ENCODE results near the gene YAF2.

The YAF2 gene, protein sequence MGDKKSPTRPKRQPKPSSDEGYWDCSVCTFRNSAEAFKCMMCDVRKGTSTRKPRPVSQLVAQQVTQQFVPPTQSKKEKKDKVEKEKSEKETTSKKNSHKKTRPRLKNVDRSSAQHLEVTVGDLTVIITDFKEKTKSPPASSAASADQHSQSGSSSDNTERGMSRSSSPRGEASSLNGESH

DNA sequence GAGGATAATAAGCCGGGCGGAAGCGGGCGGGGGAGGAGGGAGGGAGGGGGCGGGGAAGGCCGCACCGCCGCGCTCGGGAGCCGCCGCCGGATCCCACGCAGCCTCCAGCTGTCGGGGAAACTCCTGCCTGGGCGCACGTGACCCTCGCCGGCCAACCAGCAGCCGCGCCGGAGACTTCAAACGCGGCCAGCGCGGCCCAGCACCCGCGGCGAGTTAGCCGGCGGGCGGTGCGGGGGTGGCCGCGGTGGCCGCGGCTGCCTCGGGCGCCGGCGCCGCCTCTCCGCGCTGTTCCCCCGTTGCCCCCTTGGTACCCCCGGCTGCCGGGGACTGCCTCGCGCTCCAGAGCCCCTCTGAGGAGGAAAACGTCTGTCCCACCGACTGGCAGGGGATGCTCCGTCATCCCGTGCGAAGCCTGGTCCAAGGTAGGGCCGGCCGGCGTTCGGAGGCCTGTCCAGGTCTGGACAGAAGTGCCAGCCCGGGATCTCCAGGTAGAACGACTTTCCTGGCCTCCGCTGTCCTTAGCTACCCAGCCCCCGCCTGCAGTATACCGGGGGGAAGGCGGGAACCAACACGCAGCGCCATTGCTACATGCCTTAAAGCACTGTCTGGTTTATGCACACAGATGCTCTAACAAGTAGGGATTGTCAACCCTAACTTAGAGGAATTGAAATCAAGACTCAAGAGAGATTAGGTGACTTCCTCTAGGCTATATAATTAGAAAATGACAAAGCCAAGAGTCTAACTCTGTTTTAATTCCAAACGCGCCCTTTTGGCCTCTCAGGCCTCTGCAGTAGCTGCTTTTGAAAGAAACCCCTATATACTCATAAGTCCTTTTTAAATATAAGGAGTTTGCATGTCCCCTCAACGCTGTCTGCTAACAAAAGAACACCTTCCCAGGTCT lies at the start of gene YAF2:
TSS of gene YAF2 (minus strand) at position 9 of the 901 bp plus-strand sequence. CDS start 68 bp downstream, outside the sequence.
- Histone ChIP-seq H3K4me1 (ENCODE audit: insufficient read depth, poor library complexity, severe bottlenecking) (peaks cover 18% of the 10 kb centered on the region), H3K27me3 (ENCODE audit: insufficient read depth, poor library complexity, severe bottlenecking) (no peaks in the 10 kb centered on the region), H3K27ac (ENCODE audit: poor library complexity, severe bottlenecking) (peak within 1 kb of the TSS; percentile 56), H3K36me3 (ENCODE audit: low read depth) (peaks cover 13% of the 10 kb centered on the region), H3K9me3 (ENCODE audit: severe bottlenecking) (no peaks in the 10 kb centered on the region), H3K4me3 (ENCODE audit: severe bottlenecking) (peak within 1 kb of the TSS; percentile 98)
- ATAC-seq (ENCODE audit: low read depth): peak; percentile 88
- peak; percentile 88 for DNase-seq (ENCODE audit: low spot score)
- TF ChIP-seq CTCF (IDR thresholded peaks at IDR 0.05; ENCODE audit: poor library complexity, severe bottlenecking): no peak

GRCh38 chr12:42286741-42287140 lies 48.7 kb upstream of the YAF2 start:
- no peak overlapping the region for H3K4me3 ChIP-seq (ENCODE audit: severe bottlenecking)
- H3K9me3 ChIP-seq (ENCODE audit: severe bottlenecking): no peaks in the 10 kb centered on the region
- no peaks in the 10 kb centered on the region for H3K27me3 ChIP-seq (ENCODE audit: insufficient read depth, poor library complexity, severe bottlenecking)
- no peak overlapping the region for H3K27ac ChIP-seq (ENCODE audit: poor library complexity, severe bottlenecking)
- TF ChIP-seq CTCF (IDR thresholded peaks at IDR 0.05; ENCODE audit: poor library complexity, severe bottlenecking): no peak
- no peaks in the 10 kb centered on the region for H3K4me1 ChIP-seq (ENCODE audit: insufficient read depth, poor library complexity, severe bottlenecking)
- H3K36me3 ChIP-seq (ENCODE audit: low read depth): no peaks in the 10 kb centered on the region
- DNase-seq (ENCODE audit: low spot score) (no peak), ATAC-seq (ENCODE audit: low read depth) (no peak)

- DNase-seq (ENCODE audit: low spot score): no peak
- ATAC-seq (ENCODE audit: low read depth): no peak
- no peaks in the 10 kb centered on the region for H3K36me3 ChIP-seq (ENCODE audit: low read depth)
- H3K4me3 ChIP-seq (ENCODE audit: severe bottlenecking): no peak overlapping the region
- no peak for TF ChIP-seq CTCF (IDR thresholded peaks at IDR 0.05; ENCODE audit: poor library complexity, severe bottlenecking)
- H3K27ac ChIP-seq (ENCODE audit: poor library complexity, severe bottlenecking): no peak overlapping the region
- no peaks in the 10 kb centered on the region for H3K9me3 ChIP-seq (ENCODE audit: severe bottlenecking)
- H3K27me3 ChIP-seq (ENCODE audit: insufficient read depth, poor library complexity, severe bottlenecking): no peaks in the 10 kb centered on the region
- no peaks in the 10 kb centered on the region for H3K4me1 ChIP-seq (ENCODE audit: insufficient read depth, poor library complexity, severe bottlenecking)
These were observed 47.4 kb upstream of the YAF2 start for GRCh38 chr12:42285431-42285830.

- ATAC-seq (ENCODE audit: low read depth): no peak
- Histone ChIP-seq H3K27ac (ENCODE audit: poor library complexity, severe bottlenecking) (no peak overlapping the region), H3K9me3 (ENCODE audit: severe bottlenecking) (no peaks in the 10 kb centered on the region), H3K4me3 (ENCODE audit: severe bottlenecking) (no peak overlapping the region), H3K36me3 (ENCODE audit: low read depth) (no peaks in the 10 kb centered on the region), H3K4me1 (ENCODE audit: insufficient read depth, poor library complexity, severe bottlenecking) (no peaks in the 10 kb centered on the region), H3K27me3 (ENCODE audit: insufficient read depth, poor library complexity, severe bottlenecking) (no peaks in the 10 kb centered on the region)
- DNase-seq (ENCODE audit: low spot score): no peak
- TF ChIP-seq CTCF (IDR thresholded peaks at IDR 0.05; ENCODE audit: poor library complexity, severe bottlenecking): no peak
These were observed 46.8 kb upstream of the YAF2 start for GRCh38 chr12:42284876-42285275.

Measured in RWPE2 (cell line).